Epithelial cell of esophagus (primary cell): ENCODE results near the gene SLC44A1.

Experiments
- DNase-seq: peaks from one replicate; pipeline ENCODE4 v3.0.0; 2010; ENCODE audit warnings: low read depth
- H3K4me3 ChIP-seq: 2 replicates; pipeline ENCODE4 v1.5.1; 2011; ENCODE audit warnings: mild to moderate bottlenecking, low read length, control low read depth
- TF ChIP-seq, protein P1 (sequence below): IDR thresholded peaks from 2 replicates; pipeline ENCODE4 v1.5.1; 2011; ENCODE audit warnings: low read depth, mild to moderate bottlenecking, low read length, control low read depth, inconsistent platforms; ENCODE audit not compliant: insufficient read depth; ENCODE audit errors: missing control alignments

SLC44A1 gene

DNA sequence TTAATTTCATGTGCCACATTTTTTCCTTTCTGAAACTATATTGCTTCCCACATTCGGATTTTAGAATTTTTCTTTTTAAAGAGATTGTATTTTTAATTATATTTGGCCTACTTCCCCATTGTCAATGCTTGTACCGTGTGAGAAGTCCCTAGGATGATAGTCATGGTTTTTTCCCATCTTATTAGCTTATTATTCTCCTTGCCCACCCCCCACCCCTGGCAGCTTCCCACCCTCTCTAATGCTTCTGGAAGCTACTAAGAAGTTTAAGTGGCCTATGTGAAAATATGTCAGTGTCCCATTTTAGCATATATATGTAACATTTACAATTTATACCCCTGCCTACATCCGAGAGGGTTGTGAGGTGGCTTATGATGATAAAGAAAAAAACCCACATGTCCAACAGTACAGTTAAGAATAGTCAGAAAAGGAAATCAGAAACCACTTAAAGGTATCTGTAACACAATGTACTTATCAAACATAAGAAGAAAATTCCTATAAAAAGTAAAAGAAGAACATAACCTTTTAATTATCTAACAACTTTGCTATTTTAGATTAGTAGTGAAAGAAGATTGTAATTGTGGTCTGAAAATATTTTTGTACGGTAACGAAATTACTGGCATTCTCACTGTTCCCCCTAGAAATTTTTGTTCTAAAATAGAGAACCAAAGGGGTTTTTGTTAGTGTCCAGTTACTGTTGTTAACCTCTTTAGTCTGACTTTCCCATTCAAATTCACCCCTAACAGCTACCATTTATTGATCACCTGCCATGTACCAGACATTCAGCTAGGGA, 62.1 kb downstream of the SLC44A1 start:
- no peak overlapping the region for H3K4me3 ChIP-seq
- TF ChIP-seq, protein P1, sequence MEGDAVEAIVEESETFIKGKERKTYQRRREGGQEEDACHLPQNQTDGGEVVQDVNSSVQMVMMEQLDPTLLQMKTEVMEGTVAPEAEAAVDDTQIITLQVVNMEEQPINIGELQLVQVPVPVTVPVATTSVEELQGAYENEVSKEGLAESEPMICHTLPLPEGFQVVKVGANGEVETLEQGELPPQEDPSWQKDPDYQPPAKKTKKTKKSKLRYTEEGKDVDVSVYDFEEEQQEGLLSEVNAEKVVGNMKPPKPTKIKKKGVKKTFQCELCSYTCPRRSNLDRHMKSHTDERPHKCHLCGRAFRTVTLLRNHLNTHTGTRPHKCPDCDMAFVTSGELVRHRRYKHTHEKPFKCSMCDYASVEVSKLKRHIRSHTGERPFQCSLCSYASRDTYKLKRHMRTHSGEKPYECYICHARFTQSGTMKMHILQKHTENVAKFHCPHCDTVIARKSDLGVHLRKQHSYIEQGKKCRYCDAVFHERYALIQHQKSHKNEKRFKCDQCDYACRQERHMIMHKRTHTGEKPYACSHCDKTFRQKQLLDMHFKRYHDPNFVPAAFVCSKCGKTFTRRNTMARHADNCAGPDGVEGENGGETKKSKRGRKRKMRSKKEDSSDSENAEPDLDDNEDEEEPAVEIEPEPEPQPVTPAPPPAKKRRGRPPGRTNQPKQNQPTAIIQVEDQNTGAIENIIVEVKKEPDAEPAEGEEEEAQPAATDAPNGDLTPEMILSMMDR: no peak
- no peak for DNase-seq

DNA sequence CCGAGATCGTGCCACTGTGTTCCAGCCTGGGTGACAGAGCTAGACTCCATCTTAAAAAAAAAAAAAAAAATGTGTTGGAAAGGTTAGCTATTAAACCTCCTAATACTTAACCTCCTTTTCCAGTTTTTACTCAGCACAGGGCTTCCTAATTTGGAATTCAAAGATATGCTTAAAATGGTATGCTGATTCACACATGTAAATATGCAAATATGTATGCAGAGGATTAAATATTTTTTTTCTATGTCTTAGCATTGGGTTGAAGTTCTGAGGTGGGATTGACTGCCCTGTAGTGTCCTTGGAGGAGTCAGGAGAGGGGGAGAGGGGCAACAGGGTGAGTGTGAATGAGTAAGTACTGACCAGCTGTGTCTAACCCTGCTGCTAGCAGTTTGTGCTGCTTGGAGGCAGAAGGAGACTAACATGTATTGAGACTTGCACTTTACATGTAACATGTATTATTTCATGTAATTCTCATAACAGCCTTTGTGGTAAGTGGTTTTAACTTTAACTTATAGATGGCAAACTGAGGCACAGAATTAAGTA, 63.2 kb downstream of the SLC44A1 start:
- TF ChIP-seq, protein P1: no peak
- no peak overlapping the region for H3K4me3 ChIP-seq
- DNase-seq: no peak

DNA sequence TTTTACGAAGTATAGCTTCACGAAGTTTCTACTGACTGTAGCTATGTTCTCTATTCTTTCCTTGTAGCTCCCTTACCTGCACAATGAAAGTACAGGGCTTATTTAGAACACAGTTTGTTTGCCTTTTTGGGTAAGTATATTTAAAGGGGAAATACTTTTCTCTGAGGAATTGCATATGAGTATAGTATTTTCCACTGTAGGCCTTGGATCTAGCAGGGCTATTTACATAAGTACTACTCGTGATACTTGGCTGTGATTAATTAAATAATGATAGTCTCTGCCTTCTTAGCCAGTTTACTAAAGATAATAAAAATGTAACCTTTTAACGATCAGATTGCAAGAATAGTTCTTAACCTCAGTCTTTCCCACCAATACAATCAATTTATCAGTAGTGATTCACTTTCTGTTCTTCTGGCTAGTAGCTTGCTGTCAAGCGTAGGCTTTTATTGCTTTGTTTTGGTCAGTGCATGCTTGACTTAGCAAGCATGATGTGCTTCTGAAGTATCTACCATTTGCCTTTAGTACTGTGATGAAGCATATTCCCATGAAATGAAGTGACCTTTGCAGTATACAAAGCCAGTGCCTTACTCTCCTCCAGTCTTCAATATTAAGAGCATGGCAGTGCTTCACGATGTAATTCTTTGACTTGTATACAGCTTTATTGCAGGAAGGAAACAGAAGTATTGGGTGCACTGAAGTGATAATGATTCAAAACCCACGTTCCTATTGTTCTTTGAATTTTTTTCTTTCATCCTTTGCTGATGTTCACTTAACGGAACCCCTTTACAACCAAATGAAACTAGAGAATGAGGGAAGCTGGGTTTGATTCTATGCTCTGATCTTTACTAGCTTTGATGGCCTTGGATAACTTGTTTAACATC, 64.2 kb downstream of the SLC44A1 start:
- TF ChIP-seq, protein P1: no peak
- no peak overlapping the region for H3K4me3 ChIP-seq
- DNase-seq: no peak

DNA sequence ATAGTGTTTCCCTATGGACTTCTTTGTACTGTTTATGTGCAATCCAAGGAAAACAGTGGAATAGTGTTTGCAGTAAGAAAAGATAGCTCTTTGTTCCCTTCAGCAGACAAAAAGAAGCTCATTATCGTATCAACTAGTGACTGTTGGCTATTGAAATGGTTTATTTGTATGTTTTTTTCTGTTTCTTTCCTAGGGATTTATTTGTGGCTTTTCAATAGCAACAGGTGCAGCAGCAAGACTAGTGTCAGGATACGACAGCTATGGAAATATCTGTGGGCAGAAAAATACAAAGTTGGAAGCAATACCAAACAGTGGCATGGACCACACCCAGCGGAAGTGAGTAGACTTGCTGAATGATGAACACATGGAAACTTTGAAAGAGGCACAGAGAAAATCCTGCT, 65.1 kb downstream of the SLC44A1 start:
- H3K4me3 ChIP-seq: no peak overlapping the region
- TF ChIP-seq, protein P1: no peak
- no peak for DNase-seq

DNA sequence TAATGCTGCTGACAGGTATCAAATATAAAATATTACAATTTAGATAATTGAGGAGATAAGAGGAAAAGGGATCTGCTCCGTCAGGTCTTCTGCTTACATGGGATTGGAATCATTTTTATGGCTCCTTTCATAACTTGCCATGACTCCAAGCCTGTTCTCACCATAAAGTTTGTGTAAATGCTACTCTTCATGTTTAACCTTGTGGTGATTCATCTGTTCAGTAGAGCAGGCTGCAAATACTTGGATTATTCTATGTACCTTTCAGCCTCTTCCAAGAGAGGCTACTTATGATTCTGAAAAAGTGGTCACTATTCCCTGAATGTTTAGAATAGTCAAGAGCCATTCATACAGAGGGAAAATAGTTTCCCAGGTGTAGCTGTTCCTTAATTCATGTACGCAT, 66.9 kb downstream of the SLC44A1 start:
- H3K4me3 ChIP-seq: no peak overlapping the region
- DNase-seq: no peak
- TF ChIP-seq, protein P1: no peak

DNA sequence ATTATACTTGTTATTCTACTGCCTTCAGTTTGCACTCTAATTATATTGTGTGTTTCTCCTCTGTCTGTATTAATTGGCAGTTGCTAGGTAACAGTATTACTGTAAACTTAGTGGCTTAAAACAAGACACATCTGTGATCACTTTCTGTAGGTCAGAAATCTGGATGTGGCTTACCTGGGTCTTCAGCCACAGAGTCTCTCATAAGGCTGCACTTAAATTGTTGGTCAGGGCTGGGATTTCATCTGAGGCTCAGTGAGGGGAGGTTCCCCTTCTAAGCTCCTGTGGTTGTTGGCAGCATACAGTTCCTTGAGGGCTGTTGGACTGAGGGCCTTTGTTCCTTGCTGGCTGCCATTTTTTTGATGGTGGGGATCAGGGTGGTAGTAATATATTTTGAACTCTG, 68.8 kb downstream of the SLC44A1 start:
- TF ChIP-seq, protein P1: no peak
- no peak overlapping the region for H3K4me3 ChIP-seq
- no peak for DNase-seq
